Common myeloid progenitor, CD34-positive (primary cell): ENCODE data around the gene ERCC5.
A peak's percentile ranks its signal among the peaks of the same experiment; 100 is the strongest.

ENCODE experiments used
- CTCF ChIA-PET: fragments of 350-600 bp; sonication (Branson Sonifier 250); formaldehyde crosslinking; loops from one replicate; lab custom pipeline; 2021; ENCODE audit warnings: antibody characterized with exemption; lab: Charles Lee
- POLR2A ChIA-PET: fragments of 350-600 bp; sonication (Branson Sonifier 250); formaldehyde crosslinking; loops from one replicate; lab custom pipeline; 2021; ENCODE audit warnings: antibody characterized with exemption; lab: Charles Lee
- DNase-seq, 3 donors: peaks; one replicate each; pipeline versions ENCODE4 v3.0.0 to v3.0.0-alpha.2; 2013
- H3K27ac ChIP-seq, 2 experiments: 1 replicate in 1 of 2; 2 replicates in 1 of 2; pipeline ENCODE4 v1.7.0; 2013; ENCODE audit warnings: inconsistent platforms in 2 of 2, low read length in 2 of 2, mild to moderate bottlenecking in 2 of 2, low read depth in 1 of 2, moderate library complexity in 1 of 2; ENCODE audit not compliant: severe bottlenecking in 2 of 2, insufficient read depth in 1 of 2, poor library complexity in 1 of 2
- H3K27me3 ChIP-seq, 5 experiments: replicated peaks in 2 of 5; 1 replicate in 3 of 5; 2 replicates in 2 of 5; pipeline versions ENCODE4 v1.6.1 to v1.7.0; 2013; ENCODE audit warnings: low read length in 4 of 5, mild to moderate bottlenecking in 2 of 5, moderate library complexity in 2 of 5, inconsistent platforms in 1 of 5; ENCODE audit not compliant: insufficient read depth in 5 of 5, control insufficient read depth in 4 of 5
- H3K36me3 ChIP-seq, 4 experiments: 1 replicate in 2 of 4; 2 replicates in 2 of 4; pipeline versions ENCODE4 v1.6.1 to v1.7.0; 2013; ENCODE audit warnings: low read length in 3 of 4, control low read depth in 1 of 4, mild to moderate bottlenecking in 1 of 4; ENCODE audit not compliant: control insufficient read depth in 4 of 4, insufficient read depth in 4 of 4
- H3K4me1 ChIP-seq, 4 experiments: 1 replicate in 3 of 4; 2 replicates in 1 of 4; pipeline versions ENCODE4 v1.6.1 to v1.7.1; 2013; ENCODE audit warnings: low read length in 3 of 4, mild to moderate bottlenecking in 3 of 4, control low read depth in 1 of 4, inconsistent platforms in 1 of 4, moderate library complexity in 1 of 4; ENCODE audit not compliant: control insufficient read depth in 4 of 4, insufficient read depth in 4 of 4; ENCODE audit errors: control extremely low read depth in 1 of 4
- H3K4me3 ChIP-seq, 7 experiments: 1 replicate in 4 of 7; 2 replicates in 3 of 7; pipeline versions ENCODE4 v1.5.1 to v1.7.0; 2013; ENCODE audit warnings: mild to moderate bottlenecking in 7 of 7, low read length in 6 of 7, moderate library complexity in 6 of 7, inconsistent platforms in 2 of 7, low read depth in 2 of 7, control low read depth in 1 of 7; ENCODE audit not compliant: insufficient read depth in 4 of 7, control insufficient read depth in 1 of 7; ENCODE audit errors: extremely low read depth in 1 of 7
- H3K9me3 ChIP-seq, 5 experiments: 1 replicate in 4 of 5; 2 replicates in 1 of 5; pipeline versions ENCODE4 v1.6.1 to v1.7.1; 2013; ENCODE audit warnings: low read length in 4 of 5, mild to moderate bottlenecking in 2 of 5, inconsistent platforms in 1 of 5, low read depth in 1 of 5, moderate library complexity in 1 of 5; ENCODE audit not compliant: control insufficient read depth in 4 of 5, insufficient read depth in 2 of 5; ENCODE audit errors: control extremely low read depth in 1 of 5
- WGBS: methylation state at CpG from one replicate; pipeline ENCODE4 v1.1.5; 2013; ENCODE audit not compliant: insufficient coverage; 5-methylcytosine and 5-hydroxymethylcytosine counted together

Gene ERCC5

GRCh38 chr13:102852556-102852955 lies 6.7 kb downstream of the ERCC5 start:
- Histone ChIP-seq H3K9me3 (no peaks in the 10 kb centered on the region), H3K36me3 (peaks cover 15 to 55% (median 30%) of the 10 kb centered on the region in 4 experiments), H3K4me3 (no peak overlapping the region), H3K4me1 (peaks cover 0 to 14% (median 11%) of the 10 kb centered on the region in 4 experiments), H3K27ac (peak overlapping the region in 1 of 2 experiments; percentile 21), H3K27me3 (no peaks in the 10 kb centered on the region)
- no peak for DNase-seq
- ChIA-PET POLR2A (no interaction called here), CTCF (no interaction called here)
- WGBS: 100% methylated on average over 1 of the region's 3 CpGs

GRCh38 chr13:102854675-102855074 lies 8.8 kb downstream of the ERCC5 start:
- peak overlapping the region in 2 of 7 experiments; percentile 1 to 52 for H3K4me3 ChIP-seq
- POLR2A ChIA-PET: interaction anchor here (0.6 to 1.5 kb wide), 2 partner anchors 9 to 259 kb away, joined by 3 to 8 read pairs; partner anchors contain the start of gene ERCC5
- no peak overlapping the region for H3K27ac ChIP-seq
- H3K36me3 ChIP-seq: peaks cover 17 to 76% (median 40%) of the 10 kb centered on the region in 4 experiments
- peaks cover 0 to 9% (median 6%) of the 10 kb centered on the region in 4 experiments for H3K4me1 ChIP-seq
- no peaks in the 10 kb centered on the region for H3K9me3 ChIP-seq
- CTCF ChIA-PET: interaction anchor here (0.7 kb wide), 1 partner anchor 136 kb away, joined by 3 read pairs; no protein-coding TSS in a partner anchor
- peak in 1 of 3 donors; percentile 17 for DNase-seq
- no peaks in the 10 kb centered on the region for H3K27me3 ChIP-seq
- 95% methylated on average over 3 of the region's 7 CpGs for WGBS

GRCh38 chr13:102856557-102856956 lies 10.7 kb downstream of the ERCC5 start:
- H3K27ac ChIP-seq: peak overlapping the region in 1 of 2 experiments; percentile 46
- ChIA-PET CTCF (interaction anchor here (1.1 to 1.9 kb wide), 6 partner anchors 9 to 276 kb away, joined by 3 to 6 read pairs (median 3); no protein-coding TSS in a partner anchor), POLR2A (interaction anchor here (1.0 kb wide), 1 partner anchor 11 kb away, joined by 3 read pairs; the partner anchor contains the start of gene ERCC5)
- DNase-seq: peak in 1 of 3 donors; percentile 17
- peaks cover 20 to 94% (median 50%) of the 10 kb centered on the region in 4 experiments for H3K36me3 ChIP-seq
- no peaks in the 10 kb centered on the region for H3K27me3 ChIP-seq
- WGBS: 47% methylated on average over 6 of the region's 6 CpGs
- H3K9me3 ChIP-seq: no peaks in the 10 kb centered on the region
- peaks cover 0 to 5% (median 3%) of the 10 kb centered on the region in 4 experiments for H3K4me1 ChIP-seq
- no peak overlapping the region for H3K4me3 ChIP-seq

GRCh38 chr13:102862624-102863210 lies 16.9 kb downstream of the ERCC5 start:
- Histone ChIP-seq H3K4me3 (no peak overlapping the region), H3K27me3 (no peaks in the 10 kb centered on the region), H3K27ac (no peak overlapping the region), H3K9me3 (peaks cover 0 to 6% (median 0%) of the 10 kb centered on the region in 5 experiments), H3K36me3 (peaks cover 36 to 96% (median 69%) of the 10 kb centered on the region in 4 experiments), H3K4me1 (peaks cover 0 to 5% (median 2%) of the 10 kb centered on the region in 4 experiments)
- DNase-seq: no peak
- POLR2A ChIA-PET: interaction anchor here (0.6 kb wide), 1 partner anchor 26 kb away, joined by 3 read pairs; no protein-coding TSS in a partner anchor
- CTCF ChIA-PET: interaction anchor here (1.5 kb wide), 1 partner anchor 8 kb away, joined by 9 read pairs; no protein-coding TSS in a partner anchor
- 97% methylated on average over 12 of the region's 13 CpGs for WGBS

- Histone ChIP-seq H3K27ac (no peak overlapping the region), H3K4me1 (peaks cover 0 to 5% (median 2%) of the 10 kb centered on the region in 4 experiments), H3K4me3 (no peak overlapping the region), H3K27me3 (no peaks in the 10 kb centered on the region), H3K36me3 (peaks cover 43 to 96% (median 71%) of the 10 kb centered on the region in 4 experiments), H3K9me3 (peaks cover 0 to 6% (median 0%) of the 10 kb centered on the region in 5 experiments)
- WGBS: 100% methylated on average over 2 of the region's 4 CpGs
- ChIA-PET CTCF (interaction anchor here (1.1 to 1.6 kb wide), 2 partner anchors 15 to 17 kb away, joined by 3 to 6 read pairs; partner anchors contain the start of gene ERCC5), POLR2A (no interaction called here)
- DNase-seq: no peak
These were observed 17.8 kb downstream of the ERCC5 start for GRCh38 chr13:102863590-102863989.

- POLR2A ChIA-PET: no interaction called here
- Histone ChIP-seq H3K27me3 (no peaks in the 10 kb centered on the region), H3K9me3 (peaks cover 0 to 6% (median 0%) of the 10 kb centered on the region in 5 experiments), H3K4me1 (peaks cover 0 to 5% (median 2%) of the 10 kb centered on the region in 4 experiments), H3K27ac (no peak overlapping the region), H3K36me3 (peaks cover 29 to 78% (median 56%) of the 10 kb centered on the region in 4 experiments), H3K4me3 (no peak overlapping the region)
- WGBS: 100% methylated on average over 3 of the region's 5 CpGs
- DNase-seq: no peak
- CTCF ChIA-PET: interaction anchor here (1.2 kb wide), 1 partner anchor 12 kb away, joined by 6 read pairs; no protein-coding TSS in a partner anchor
These were observed 22.6 kb downstream of the ERCC5 start for GRCh38 chr13:102868366-102868936.
